ENCODE data around the gene PDZD11.

DNA sequence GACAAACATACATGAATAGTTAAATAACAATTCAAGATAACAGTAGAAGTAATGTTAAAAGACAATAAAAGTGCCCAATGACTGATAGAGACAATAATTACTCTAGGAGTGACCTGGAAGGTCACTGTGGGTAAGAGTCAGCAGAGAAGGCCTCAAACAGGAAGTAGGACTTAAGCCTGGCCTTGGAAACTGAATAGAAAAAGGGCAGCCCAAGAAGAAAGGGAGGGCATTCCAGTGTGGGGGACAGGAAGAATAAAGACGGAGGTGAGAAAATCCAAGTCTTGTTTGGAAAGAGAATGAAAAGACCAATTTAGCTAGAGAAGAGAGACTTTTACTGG lies 35.7 kb downstream of the PDZD11 start:
- TF ChIP-seq POLR2A (IDR thresholded peaks at IDR 0.05): no peak
- TF ChIP-seq, protein P1, sequence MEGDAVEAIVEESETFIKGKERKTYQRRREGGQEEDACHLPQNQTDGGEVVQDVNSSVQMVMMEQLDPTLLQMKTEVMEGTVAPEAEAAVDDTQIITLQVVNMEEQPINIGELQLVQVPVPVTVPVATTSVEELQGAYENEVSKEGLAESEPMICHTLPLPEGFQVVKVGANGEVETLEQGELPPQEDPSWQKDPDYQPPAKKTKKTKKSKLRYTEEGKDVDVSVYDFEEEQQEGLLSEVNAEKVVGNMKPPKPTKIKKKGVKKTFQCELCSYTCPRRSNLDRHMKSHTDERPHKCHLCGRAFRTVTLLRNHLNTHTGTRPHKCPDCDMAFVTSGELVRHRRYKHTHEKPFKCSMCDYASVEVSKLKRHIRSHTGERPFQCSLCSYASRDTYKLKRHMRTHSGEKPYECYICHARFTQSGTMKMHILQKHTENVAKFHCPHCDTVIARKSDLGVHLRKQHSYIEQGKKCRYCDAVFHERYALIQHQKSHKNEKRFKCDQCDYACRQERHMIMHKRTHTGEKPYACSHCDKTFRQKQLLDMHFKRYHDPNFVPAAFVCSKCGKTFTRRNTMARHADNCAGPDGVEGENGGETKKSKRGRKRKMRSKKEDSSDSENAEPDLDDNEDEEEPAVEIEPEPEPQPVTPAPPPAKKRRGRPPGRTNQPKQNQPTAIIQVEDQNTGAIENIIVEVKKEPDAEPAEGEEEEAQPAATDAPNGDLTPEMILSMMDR (IDR thresholded peaks at IDR 0.05): no peak
